NCI-H2196 treated with DMSO at 0.1 percent for 48 hours (cell line): ENCODE measurements around the gene MAP4K4.

Experiments
- DNase-seq: peaks from one replicate; lab custom pipeline; 2025; ENCODE audit not compliant: unreplicated experiment; lab: John Stamatoyannopoulos, UW

The MAP4K4 gene

DNA sequence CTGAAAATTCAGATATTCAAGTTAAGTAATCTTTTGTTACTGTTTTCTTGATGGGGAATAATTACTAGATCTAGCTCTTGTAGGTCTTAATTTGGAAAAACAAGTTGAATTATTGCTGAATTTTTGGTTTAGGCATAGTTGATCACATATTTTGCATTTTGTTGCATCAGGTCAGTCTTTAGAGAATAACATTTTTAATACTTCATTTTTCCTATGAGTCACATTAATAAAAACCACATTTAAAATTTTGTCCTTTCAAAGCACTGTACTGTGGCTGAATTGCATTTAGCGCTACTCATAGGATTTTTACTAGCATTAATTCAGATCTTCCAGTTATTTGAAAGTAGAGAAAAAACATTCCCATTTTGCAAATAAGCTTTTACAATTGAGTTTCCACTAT, 23.2 kb downstream of the MAP4K4 start:
- no peak for DNase-seq

DNA sequence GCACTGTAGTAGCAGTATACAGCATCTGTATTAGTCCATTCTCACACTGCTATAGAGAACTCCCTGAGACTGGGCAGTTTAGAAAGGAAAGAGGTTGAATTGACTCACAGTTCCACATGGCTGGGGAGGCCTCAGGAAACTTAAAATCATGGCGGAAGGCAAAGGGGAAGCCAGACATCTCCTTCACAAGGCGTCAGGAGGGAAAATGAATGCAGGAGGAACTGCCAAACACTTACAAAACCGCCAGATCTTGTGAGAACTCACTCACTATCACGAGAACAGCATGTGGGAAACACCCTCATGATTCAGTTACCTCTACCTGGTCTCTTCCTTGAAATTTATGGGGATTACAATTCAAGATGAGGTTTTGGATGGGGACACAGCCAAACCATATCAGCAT, 25.4 kb downstream of the MAP4K4 start:
- DNase-seq, result no peak

DNA sequence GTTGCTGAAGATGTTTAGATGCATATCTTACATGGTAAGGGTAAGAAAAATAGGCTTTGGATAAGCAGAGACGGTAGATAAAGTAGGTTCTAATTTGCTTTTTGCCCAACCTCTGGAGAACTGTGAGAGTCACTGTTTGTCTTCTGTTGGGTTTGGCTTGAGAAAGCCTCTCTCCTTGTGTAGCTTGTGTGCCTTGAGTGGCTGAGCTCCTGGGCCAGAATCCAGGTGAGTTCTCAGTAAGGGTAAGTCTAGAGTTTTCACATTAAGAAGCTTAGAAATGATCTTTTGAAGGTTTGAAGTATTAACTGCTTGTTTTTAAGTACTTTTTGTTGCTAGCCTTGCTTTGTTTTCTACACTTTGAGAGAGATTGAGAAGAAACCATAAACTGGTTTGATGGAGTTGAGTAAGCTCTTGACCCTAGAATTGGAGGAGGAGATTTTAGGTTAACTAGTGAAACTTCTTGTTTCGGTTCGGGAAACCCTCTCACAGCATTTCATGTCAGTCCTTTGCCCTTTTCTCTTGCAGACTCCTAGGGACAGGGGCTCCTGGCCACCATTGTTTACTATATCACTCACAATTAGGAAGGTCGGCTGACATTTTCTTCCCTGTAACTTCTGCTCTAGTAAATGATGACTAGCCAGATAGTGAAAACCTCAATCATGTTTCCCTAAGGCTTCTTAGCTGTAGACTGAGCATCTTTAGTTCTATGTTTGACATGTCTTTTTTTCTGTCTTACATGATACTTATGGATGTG, 26.0 kb downstream of the MAP4K4 start:
- DNase-seq, result no peak

DNA sequence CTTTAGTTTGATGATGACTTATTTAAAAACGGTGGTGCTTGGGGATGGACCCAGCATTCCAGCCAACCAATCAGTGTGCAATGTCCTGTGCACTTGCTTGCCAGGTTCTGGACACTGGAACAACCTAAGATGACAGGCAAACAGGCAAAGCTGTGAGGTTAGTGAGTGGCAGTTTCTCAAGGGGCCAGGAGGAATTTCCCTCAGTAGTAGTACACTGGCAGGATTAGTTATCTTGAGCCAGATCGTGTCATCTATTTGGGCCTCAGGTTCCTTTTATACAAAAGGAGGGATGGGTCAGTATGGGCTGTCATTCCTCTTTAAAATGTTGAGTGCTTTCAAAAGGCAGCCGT, 26.6 kb downstream of the MAP4K4 start:
- no peak for DNase-seq

DNA sequence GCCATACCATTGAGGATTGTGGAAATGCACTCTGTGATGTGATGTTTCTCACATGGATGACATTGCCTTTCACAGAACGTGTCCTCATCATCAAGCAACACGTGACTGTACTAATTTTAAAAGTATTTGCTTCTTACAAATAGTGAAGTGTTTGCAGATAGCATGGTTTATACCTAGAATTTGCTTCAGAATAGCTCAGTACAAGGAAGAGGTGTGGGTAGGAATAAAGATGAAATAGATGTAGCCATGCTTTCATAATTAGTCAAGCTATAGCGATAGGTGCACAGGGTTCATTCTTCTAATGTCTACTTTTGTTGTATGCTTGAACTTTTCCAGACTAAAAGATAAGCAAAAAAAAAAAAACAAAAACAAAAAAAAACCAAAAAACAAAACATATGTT, 27.5 kb downstream of the MAP4K4 start:
- DNase-seq, result no peak

DNA sequence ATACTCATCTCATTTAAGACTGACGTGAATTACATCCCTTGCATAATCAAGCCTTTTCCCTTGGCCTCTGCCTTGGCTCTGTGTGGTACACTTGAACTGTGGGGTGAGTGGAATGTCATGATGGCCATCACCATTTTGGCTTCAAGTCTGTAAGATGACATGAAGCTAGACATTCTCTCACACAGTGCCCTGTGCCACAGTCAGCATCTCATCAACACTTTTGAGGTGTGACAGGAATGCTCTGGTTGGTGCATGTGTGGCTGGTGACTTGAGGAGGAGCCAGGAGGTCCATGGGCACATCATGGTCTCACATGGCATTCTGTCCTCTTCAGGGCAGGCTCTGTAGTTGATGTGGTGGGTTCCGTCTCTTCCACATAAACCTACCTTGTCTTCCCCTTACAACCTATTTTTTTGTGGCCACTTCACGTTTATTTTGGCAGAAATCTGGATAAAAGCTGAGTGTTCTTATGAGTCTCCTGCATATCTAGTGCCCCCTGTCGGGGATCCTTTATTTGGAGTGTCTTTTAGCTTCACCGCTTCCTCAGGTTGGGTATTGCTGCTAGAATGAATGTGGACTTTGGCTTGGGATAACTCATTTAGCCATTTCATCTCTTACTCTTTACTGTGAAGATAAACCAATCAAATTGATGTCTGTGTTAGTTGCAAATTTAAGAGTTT, 28.1 kb downstream of the MAP4K4 start:
- DNase-seq, result no peak

DNA sequence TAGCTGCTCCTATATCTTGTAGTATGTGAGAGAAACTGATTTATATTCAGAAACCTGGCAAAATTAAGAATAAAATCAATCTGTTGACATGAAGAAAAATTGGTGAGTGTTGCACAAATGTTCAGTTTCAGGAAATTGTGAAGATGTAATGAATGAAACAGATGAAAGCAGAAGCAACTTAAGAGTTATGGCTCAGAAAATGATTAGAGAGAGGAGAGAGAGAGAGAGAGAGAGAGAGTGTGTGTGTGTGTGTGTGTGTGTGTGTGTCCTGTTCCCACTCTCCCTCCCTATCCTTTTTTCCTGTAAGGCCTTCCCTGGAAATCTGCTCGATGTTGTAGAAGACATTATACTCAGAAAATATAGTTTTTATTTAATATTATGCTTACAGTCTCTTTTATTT, 31.4 kb downstream of the MAP4K4 start:
- DNase-seq, result no peak

DNA sequence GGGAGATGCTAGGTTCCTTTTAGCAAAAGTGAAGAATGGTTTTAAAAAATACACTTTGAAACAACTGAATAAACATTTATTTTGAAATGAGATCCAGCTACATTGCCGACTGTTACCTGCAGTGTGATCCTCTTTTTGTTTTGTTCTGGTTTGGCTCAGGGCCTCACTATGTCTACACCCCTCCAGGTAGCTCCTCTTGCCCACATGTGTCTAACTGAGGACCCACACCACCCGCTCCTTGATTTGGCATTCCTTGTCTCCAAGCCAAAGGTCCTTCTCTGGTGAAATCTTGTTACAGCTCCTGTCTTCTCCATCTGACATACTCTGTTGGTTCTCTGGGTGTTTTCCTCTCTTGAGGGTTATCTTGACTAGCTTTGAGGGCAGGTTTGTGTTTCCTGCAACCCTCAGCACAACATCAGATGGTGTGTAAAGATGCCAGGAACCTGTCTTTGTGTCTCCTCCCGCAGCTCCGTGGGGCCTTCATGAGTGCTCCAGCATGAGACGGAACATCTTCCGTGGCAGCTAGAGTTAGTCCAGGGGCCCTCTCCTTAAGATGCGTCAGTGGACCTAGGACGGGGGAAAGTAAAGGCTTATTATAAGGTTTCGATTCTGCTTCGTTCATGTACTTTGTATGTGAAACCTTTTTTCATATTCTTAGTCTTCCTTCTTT, 32.1 kb downstream of the MAP4K4 start:
- DNase-seq, result peak; percentile 22

DNA sequence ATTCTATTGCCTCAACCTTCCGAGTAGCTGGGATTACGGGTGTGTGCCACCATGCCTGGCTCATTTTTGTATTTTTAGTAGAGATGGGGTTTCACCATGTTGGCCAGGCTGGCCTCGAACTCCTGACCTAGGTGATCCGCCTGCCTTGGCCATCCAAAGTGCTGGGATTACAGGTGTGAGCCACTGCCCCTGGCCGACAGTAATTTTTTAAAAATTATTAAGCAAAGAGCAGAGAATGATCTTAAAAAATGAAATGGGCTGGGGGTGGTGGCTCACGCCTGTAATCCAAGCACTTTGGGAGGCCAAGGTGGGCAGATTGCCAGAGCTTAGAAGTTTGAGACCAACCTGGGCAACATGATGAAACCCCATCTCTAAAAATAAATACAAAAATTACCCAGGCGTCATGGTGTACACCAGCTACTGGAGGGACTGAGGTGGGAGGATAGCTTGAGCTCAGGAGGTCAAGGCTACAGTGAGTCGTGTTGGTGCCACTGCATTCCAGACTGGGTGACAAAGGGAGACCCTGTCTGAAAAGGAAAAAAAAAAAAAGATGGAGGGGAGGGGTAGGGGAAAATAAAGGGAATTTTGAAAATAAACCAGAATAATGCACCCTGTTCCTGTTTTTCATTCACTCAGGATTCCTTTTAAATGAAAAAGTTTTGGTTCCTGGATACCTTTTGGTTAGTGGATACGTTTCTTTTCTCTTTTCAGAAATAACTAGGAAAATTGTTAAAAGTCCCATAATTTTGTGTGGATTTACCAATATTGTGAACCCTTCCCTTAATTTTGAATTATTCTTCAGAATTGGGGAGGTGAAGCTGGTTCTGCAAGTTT, 33.9 kb downstream of the MAP4K4 start:
- no peak for DNase-seq

DNA sequence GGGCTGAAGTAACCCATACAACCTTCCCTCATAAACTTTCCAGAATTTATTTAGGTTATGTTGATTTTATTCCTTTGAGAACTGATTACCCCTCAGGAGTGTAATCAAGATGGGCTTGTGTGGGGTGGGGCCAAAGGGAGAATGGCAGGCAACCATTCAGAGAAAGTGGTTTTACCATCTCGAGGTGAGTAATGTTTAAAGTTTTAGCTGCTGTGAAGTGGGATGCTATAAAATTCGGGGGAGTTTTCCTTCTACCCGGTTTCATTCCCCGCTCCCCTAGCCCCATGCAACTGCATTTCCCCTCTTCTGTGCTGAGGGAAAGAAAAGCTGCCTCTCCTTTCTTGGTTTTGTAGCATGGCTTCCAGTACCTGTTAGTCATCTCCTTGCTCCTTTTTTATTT, 34.7 kb downstream of the MAP4K4 start:
- DNase-seq, result no peak

DNA sequence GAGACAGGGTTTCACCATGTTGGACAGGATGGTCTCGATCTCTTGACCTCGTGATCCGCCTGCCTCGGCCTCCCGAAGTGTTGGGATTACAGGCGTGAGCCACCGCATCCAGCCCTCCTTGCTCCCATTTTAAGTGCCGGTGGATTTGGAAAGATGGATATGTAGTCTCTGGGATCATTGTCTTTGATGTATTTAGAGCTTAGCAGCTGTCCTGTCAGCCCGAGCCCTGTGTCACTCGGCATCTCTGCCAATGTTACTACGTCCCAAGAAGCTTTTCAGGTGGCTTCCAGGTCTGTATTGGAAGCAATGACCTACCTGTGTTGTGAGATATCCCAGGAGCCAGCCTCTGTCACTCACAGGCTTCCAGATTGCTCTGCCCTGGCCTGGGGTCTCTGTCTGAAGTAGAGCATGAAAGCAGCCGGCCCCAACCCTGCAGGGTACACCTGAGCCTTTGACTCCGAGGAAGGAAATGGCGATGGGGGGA, 35.3 kb downstream of the MAP4K4 start:
- DNase-seq, result no peak

DNA sequence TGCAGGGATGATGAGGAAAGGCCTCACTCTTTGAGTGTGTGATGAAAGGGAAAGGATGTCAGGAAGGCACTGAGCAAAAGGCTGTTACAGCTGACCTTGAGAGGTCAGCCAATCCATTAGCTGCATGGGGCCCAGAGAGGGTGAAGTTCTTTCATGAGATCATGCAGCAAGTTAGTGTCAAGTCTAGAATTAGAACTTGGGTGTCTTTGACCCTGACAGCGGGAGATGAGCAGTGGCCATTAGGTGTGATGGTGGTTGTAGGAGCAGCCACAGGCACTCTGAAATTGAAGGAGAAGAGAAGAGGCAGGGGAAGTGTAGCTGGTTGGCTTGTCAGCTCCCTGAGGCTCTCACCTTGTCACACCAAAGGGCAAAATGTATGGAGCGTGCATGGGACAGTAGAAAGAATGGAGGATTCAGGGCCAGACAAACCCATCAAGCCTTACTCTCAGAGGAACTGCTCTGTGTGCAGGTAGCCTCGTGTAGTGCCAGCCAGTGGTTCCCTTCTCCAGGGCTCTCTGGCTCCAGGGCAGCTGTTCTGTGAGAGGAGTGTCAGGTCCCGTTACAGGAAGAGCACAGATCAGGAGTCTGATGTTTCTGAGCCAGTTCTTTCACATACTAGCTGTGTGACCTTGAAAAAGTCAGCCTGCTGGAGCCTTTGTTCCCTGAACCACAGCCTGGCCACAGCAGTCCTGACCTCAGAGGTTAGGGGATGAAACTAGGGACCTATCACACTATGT, 35.9 kb downstream of the MAP4K4 start:
- no peak for DNase-seq

DNA sequence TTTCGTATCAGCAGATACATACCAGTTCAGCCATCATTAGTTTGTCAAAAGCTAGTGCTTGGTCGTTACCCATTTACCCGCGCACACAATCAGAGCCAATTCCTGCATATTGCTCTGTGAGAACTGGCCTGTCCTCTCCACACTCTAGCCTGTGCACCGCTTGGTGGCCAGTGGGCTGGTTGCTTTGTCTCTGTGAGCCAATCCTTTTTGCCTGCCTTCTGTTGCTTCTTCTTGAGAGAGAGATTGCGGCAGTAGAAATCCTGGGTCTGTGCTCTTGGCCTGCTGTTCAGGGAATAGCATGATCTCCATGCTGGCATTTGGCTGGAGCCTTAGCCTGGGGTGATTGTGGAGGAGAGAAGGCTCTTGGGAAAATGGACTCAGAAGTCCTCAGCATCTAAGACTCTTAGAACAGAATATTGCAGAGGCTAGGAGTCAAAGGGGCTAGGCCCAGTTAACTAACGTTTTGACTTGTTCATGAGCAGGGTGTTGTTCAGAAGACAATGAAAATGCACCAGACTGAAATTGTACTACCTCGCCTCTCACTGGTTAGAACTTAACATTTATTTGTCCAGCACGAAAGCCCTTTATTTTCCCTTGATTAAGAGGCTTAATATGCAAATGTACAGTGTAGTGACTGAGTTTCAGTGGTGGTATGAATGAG, 37.1 kb downstream of the MAP4K4 start:
- no peak for DNase-seq

DNA sequence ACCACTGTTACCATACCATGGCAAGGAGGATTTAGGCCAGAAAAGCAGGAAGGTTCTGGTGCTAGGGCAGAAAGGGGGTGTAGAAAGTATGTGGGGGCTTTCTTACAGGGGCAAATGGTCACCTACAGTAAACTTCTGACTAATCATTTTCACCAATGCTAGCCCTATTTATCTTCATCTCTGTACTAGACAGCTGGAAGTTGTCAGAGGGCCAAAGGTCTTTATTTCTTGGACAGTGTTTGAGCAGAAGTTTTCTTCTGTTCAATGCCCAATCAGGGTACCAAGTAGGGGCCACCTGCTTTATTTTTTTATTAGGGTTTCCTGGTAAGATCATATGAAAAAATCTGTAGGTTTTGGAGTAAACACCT, 37.6 kb downstream of the MAP4K4 start:
- no peak for DNase-seq

DNA sequence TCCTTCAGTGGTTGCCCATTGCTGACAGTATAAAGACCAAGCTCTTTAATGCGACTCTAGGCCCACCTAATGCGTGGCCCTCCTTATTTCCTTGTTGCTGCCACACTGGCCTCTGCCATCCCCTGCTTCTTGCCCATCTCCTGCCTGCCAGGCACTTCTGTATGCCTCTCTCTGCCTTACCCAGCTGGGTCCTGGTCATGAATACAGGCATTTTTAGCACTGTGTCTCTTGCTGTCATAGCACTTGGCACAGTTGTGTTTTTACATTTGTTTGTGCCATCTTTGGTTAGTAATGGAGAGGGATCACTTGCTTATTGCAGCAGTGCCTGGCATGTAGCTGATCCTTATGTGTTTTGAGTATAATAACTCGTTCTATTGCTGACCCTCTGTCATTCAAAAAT, 38.7 kb downstream of the MAP4K4 start:
- DNase-seq, result no peak

DNA sequence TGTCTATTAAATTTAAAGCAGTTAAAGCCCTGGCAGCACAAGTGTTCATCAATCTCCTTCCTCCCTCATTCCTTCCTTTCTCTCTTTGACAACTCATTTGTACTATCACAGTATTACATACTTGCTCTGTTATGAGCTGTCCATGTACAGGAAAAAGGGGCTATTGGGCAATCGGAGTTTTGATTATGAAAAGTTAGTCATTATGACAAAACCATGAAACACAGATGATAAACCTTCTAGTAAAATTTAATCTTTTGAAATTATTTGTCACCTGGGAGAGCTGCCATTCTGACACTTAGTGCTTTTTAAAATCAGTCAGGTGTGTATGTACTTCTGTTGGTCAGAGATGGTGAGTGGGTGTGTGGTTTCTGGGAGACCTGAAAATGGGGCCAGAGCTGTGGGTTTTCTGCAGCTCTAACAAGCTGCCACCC, 39.4 kb downstream of the MAP4K4 start:
- DNase-seq, result no peak

DNA sequence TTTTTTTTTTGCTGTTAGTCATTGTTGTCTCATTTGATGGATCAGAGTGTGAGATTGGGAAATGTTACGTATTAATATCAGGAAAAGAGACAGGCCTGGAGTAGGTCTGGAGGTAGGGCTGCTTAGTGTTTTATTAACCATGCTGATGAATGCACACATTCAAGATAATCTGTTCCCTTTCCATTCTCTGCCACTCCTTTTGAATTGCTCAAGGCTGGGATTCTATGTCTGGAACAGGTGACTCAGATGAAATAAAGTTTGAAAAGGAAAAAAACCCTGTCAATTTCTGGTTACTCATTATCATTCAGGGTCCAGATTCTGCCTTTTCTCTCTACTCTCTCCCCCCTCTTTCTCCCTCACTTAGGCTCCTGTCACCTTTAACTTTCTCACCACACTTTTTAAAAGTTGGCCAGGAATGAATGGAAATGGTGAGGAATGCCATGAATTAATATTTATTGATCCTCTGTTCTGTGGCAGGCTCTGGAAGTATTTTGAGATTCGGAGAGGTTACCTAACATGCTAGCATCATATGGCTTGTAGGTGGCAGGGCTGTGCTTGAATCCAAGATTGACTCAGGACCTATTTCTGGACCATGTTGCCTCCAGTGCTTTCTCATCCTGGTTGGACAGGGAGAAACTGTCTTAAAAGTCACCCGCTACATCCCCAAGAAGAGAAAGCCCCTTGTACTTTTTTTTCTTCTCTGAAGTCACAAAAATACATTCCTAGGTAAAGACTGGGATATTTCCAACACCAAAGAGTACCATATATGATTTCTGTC, 40.2 kb downstream of the MAP4K4 start:
- no peak for DNase-seq

DNA sequence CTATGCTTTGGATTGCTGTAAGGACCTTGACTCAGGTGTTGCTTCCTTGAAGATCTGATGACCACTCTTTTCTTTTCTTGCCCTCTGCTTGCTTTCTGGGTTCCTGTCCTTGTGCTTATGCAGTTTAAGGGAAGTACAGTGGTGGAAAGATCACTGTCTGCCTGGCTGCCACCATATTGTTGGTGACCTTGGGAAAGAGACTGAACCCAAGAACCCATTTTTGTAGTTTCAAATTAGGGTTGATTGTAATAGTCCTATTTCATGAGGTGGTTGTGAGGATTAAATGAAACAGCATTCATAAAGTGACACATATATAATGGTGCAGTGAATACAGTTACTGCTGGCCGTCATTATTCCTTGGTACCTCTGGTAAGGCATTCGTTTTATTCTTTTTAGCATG, 41.1 kb downstream of the MAP4K4 start:
- DNase-seq, result no peak

DNA sequence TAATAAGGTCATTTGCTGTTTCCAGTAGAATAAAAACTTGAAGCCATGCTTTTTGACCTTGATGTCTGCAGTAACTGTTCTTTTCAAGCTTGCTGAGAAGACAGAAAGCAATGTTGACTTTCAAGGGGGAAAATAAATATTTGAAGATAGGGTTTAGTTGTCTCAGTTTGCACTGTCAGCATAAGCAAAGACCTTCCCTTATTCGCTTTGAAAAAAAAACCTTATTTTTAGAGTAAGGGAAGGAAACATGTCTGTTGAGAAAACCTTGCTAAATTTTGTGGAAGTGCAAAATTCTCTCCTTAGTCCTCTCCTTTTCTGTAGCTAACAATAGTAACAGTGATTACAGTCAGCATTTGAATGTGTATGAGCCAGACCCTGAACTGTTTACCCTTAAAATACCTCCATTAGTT, 43.1 kb downstream of the MAP4K4 start:
- DNase-seq, result no peak
